Stimulated activated CD8-positive, alpha-beta memory T cell treated with anti-CD3 and anti-CD28 coated beads, Interleukin-7, amount 100 ng/mL, for 24 hours (primary cell): ENCODE measurements around the gene PIK3AP1.

Source experiments
- DNase-seq: peaks from one replicate; pipeline ENCODE4 v3.0.0-alpha.2; 2020; ENCODE audit warnings: low read depth

Gene PIK3AP1

GRCh38 chr10:96609510-96609909 lies 110.8 kb downstream of the PIK3AP1 start:
- no peak for DNase-seq

GRCh38 chr10:96608805-96609204 lies 111.5 kb downstream of the PIK3AP1 start:
- no peak for DNase-seq

DNA sequence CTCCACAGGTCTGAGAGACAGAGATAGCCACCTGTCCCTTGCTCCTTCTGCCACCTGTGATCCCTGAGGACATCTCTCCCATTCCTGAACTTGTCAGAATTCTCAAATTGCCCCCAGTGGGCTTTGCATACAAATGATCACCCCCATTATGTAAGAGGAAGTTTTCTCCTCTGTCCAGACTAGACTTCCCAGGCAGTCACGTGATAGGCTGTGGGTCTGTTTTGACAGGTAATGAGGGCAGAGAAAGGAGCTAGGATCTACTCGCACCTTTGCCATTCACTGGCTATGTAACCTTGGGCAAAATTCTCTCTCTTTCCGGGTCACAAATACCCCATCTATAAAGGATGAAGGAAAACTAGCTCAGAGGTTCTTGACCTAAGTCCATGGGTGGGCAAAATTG lies 112.1 kb downstream of the PIK3AP1 start:
- DNase-seq: no peak

- DNase-seq: no peak
Observed at GRCh38 chr10:96606946-96607345, 113.4 kb downstream of the PIK3AP1 start.

DNA sequence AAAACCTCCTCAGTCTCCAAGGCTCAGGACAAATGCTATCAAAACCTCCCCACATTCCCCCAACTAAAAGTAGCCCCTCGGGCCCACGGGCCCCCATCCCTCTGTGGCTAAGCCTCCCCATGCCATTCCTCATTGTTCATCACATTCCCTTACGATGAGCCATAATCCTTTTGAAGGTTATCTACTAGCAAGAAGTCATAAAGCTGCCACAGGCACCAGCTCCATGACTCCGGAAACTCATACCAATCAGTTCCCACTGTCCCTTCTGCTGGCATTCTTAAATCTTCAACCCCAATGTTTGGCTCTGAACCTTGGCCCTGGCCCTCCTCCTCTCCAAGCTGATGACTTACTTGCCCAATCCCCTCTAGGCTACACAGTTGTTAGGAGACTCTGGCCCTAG lies 114.1 kb downstream of the PIK3AP1 start:
- no peak for DNase-seq

DNA sequence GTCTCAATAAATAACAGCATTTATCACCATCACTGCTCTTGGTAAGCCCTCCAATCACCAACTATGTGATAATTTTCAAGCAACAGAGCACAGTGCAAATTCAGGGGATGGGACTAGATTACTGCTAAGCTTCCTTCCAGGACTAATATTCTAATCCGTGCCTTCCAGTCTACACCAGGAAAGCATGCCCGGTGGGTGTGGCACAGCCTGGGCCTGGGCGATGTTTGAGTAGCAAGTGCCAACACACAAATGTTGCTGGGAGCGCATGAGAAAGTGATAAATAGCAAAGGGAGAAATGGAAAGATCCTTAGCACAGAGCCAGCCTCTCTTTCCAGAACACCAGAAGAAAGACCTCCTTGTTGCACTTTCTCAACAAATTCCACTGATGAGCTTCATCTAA lies 120.0 kb downstream of the PIK3AP1 start:
- no peak for DNase-seq

GRCh38 chr10:96598846-96599245 lies 121.5 kb downstream of the PIK3AP1 start:
- no peak for DNase-seq

DNA sequence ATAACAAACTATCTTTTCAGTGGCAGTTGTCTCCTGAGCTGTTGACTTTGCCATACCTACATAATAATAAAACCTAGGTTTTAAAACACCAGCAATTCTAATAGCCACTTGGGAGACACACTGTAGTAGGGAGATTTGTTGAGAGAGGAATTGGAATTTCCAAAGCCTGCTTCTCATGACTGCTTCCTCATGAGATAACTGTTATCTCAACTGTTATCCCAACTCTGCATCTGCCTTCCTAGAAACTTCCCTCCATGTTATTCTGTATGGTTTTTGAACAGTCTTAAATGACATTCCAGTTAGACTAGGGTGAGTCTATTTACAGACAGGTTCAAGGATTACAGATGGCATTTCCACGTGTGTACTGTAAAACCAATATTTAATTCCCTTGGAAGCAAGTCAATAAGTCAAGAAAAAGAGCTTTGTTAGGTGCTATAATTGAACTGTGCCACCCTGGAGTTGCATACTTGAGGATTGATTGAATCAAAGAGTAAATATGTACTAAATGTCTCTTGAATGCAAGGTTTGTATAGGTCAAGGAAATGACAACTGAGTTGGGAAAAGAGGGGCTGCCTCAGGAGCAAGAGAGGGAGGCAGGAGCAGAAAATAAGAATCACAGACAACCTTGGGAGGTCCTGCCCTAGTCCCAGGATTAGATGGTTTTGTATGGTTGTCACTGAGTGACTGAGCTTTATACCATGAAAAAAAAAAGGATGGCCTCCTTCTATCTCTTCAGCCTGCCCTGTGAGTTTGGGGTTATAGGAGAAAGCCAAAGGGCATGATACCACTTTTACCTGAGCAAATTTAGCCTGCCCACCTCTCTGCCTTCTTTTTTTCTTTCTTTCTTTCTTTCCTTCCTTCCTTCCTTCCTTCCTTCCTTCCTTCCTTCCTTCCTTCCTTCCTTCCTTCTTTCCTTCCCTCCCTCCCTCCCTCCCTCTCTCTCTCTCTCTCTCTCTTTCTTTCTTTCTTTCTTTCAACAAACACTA lies 123.6 kb downstream of the PIK3AP1 start:
- no peak for DNase-seq

DNA sequence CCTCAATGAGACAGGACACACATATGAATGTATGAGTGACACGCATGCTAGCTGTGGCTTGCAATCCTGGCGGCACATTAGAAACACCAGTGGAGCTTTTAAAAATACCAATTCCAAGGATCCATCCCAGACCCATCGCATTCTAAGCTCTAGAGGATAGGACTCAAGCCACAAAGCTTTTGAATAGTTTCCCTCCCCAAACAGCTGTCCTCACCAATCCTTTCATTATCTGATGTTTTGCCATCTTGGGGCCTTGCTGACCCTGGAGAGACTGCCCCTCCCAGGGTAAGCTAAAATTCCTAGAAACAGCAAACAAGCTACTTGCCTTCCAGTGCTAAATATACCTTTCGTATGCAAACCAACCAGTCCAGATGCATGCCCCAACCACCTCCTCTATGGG lies 124.6 kb downstream of the PIK3AP1 start:
- DNase-seq: no peak

- DNase-seq: no peak
Observed at GRCh38 chr10:96591946-96592345, 128.4 kb downstream of the PIK3AP1 start.

- DNase-seq: no peak
Observed at GRCh38 chr10:96588616-96589419, 131.5 kb downstream of the PIK3AP1 start.

DNA sequence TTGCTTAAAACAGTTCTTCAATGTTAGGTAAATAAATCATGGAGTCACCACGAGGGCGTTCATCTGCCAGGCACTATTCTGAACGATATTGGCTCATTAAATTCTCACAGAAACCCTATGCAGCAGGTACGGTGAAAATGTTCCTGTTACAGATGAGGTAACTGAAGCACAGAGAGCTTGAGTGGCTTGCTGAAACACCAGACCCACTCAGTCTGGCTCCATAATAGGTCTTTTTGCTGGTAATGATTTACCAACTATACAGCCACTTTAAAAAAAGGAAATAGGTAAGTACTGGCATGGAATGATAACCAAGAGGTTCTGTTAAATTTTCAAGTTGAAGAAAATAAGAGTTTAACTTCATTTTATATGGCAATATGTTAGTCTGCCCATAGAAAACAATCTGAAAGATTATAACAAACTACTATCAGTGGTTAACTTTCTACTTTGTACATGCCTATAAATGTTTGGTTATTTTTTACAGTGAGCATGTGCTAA lies 132.2 kb downstream of the PIK3AP1 start:
- DNase-seq: no peak

DNA sequence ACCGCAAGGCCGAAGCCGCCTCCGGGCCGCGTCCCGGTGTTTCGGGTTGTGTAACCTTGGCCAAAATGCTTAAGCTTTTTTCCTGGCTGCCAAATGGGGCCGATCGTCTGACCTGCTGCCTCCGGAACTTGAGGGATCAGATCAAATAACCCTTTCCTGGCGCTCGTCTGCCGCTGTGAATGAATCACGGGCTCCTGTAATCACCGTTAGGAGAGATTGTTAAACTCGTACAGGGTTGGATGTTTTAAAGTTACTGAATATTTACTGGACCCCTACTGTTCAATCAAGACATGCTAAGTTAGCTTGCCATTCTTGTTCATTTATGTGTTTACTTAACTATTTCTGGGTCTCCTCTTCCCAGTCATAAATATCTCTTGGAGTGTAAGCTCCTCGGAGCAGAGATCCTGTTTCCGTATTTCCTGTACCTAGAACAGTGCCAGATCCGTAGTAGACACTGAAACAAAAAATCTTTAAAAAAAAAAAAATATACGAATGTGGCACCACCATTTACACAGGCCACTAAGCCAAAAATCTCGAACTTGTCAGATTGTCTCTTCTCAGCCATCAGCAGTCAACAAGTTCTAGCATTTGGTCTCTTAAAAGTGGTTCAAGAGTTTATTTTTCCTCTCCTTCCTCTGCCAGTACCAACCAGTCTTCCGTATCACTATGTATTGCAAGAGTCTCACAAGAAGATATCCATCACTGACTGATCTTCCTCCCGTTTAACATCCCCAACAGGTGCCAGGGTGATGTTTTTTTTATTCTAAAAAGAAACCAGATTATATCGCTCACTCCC lies 132.9 kb downstream of the PIK3AP1 start:
- DNase-seq: no peak

DNA sequence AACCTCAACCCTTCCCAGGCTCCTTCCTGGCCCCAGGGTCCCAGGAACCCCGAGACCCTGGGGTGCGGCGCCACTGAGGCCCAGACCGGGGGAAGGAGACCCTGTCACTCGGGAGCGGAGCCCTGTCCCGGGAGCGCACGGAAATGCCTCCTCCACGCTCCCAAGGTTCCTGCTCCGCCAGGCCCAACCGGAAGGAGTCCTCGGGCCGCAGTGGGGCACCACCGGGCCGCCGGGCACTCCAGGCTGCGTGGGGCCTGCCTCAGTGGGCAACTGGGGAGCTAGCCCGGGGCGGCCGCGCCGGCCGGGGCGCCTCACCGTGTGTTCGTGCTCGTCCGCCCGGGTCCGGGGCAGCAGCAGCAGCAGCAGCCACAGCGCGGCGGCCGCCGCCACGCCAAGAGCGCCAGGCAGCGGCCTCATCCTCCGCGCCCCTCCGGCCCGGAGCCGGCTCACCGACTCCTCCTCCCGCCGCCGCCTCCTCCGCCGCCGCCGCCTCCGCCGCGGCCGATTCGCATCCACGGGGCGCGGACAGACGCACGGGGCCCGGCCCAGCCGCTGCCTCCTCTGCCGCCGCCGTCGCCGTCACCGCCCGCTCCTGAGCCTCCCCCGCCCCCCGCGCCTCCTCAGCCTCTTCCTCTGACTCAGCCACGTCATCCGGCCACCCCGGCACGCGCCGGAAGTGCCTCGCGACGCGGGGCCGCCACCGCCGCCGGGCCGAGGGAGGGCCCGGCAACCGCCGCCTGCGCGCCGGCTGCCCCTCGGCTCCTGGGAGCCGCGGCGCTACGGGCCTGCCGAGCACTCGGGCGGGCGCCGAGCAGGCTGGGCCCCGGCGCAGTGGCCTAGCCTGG lies 133.7 kb downstream of the PIK3AP1 start, which contains the start of gene TM9SF3:
Gene TM9SF3, minus strand, starts transcription at position 594 of the 845 bp plus-strand sequence. Its CDS starts 177 bp downstream, at position 417.
- peak; percentile 82 for DNase-seq

- DNase-seq: no peak
Observed at GRCh38 chr10:96585736-96586418, 134.4 kb downstream of the PIK3AP1 start.

DNA sequence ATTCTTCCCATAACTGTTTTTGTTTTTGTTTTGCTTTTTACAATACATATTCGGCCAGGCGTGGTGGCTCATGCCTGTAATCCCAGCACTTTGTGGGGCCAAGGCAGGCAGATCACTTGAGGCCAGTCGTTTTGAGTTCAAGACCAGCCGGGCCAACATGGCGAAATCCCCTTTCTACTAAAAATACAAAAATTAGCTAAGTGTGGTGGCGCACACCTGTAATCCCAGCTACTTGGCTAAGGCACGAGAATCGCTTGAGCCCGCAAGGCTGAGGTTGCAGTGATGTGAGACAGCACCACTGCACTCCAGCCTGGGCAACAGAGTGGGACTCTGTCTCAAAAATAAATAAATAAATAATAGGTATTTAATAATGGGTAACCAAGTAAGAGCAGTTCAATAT lies 135.8 kb downstream of the PIK3AP1 start:
- no peak for DNase-seq

DNA sequence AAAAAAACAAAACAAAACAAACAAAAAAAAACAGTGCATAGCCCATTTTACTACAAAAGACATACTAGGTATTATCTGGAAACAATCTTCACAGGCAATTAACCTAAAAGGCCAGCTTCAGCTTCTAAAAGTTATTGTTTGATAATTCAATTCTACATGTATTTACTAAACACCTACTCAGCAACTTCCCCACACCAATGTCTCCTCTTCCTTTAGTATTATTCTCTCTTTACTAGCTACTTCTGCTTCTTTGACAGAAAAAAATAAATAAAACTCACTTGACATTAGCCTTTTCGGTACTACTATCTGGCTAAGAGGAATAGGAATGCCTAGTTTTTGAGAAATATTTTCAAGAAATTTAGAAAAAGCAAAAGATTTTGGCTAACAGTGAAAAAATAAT lies 136.3 kb downstream of the PIK3AP1 start:
- no peak for DNase-seq

DNA sequence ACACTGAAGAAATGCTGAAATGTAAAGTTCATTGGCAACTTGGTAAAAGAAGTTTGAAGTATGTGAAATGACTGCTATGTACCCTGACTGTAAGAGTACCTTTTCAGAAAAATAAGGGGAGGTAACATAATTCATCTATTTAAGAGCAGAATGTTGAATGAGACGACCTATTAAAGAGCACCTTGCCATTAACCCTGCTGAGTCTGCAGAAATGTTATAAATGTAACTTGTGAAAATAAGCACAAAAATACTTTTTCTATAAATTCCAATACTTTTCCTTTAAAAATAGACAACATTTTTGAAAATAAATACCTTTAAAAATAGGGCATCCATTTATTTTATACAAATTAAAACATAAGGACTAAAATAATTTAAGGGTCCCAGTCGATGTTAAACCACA lies 141.2 kb downstream of the PIK3AP1 start:
- no peak for DNase-seq

GRCh38 chr10:96578633-96579032 lies 141.7 kb downstream of the PIK3AP1 start:
- no peak for DNase-seq

- DNase-seq: no peak
Observed at GRCh38 chr10:96578022-96578421, 142.3 kb downstream of the PIK3AP1 start.
